Mucosa of descending colon (tissue), 3 donors: Measurements from ENCODE around the gene ADAM23. TPM values are rescaled to one million over a fixed set of nuclear protein-coding genes. Genes with fewer than 3 reads are reported as not detected.
"Not testable (repeated sequence)": the region's sequence is repeated elsewhere in the genome, so short reads cannot be mapped to it uniquely, and the experiment has no call there.

Source experiments
- ATAC-seq: fragments of 200-7000 bp; cut with Tn5 transposase; one replicate; pipeline ENCODE4 v1.9.1; 2020; ENCODE audit warnings: mild to moderate bottlenecking, moderate library complexity
- DNase-seq, 3 donors: peaks; one replicate each; pipeline ENCODE4 v3.0.0-alpha.2; 2020
- H3K36me3 ChIP-seq: fragments of 200-600 bp; one replicate; pipeline ENCODE4 v1.8.0; 2021; ENCODE audit warnings: low read depth, mild to moderate bottlenecking
- H3K4me1 ChIP-seq: fragments of 200-600 bp; one replicate; pipeline ENCODE4 v1.8.0; 2021; ENCODE audit warnings: low read depth, mild to moderate bottlenecking
- H3K4me3 ChIP-seq: fragments of 200-600 bp; one replicate; pipeline ENCODE4 v1.8.0; 2021; ENCODE audit warnings: mild to moderate bottlenecking
- H3K9me3 ChIP-seq: fragments of 200-600 bp; one replicate; pipeline ENCODE4 v1.8.0; 2021; ENCODE audit warnings: mild to moderate bottlenecking
- CTCF ChIP-seq: fragments of 200-600 bp; IDR thresholded peaks from one replicate; pipeline ENCODE4 v1.8.0; 2022; ENCODE audit warnings: antibody characterized with exemption, mild to moderate bottlenecking
- intact Hi-C, 2 donors: fragments of 100-400 bp; cut with DNase I in 1 of 2; cut with micrococcal nuclease in 1 of 2; formaldehyde crosslinking; loops; one replicate each; pipeline versions ENCODE4 v1.11.0 to v1.11.1; 2022; cut with DNase I, micrococcal nuclease
- long read RNA-seq, 2 donors: library from polyadenylated mRNA; unstranded; transcript quantifications; one replicate each; pipeline ENCODE4 v2.0.0, GENCODE V29; 2019 to 2021
- total RNA-seq, 3 donors: library from RNA; stranded (reverse); fragmentation: NEBNext Ultra II Directional in 2 of 3; extraction: Animal tissue kit (Norgen Biotek cat#: 25700) in 2 of 3; gene quantifications; one replicate each; pipeline versions ENCODE4 v1.2.1 to v1.2.4, GENCODE V29; 2021 to 2023
- donor health status: DM: no; HTN: no; CAD: no; lungs with moderate emphysema.
- donor health status: DM: no; HTN: no; CAD: no.
- donor health status: DM: no; HTN: yes; CAD: no.

ADAM23 gene
- total RNA-seq: 1 to 10 TPM; 1.2 to 2.7 (median 1.4) TPM
- long read RNA-seq, donor 1, partial matches to known transcripts: 1 of 4 reads
- long read RNA-seq, donor 1, other reads (novel, unspliced or antisense): 2 of 4 reads
- long read RNA-seq, donor 2, partial matches to known transcripts: 0 of 1 reads
- long read RNA-seq, donor 2, other reads (novel, unspliced or antisense): 1 of 1 reads

- DNase-seq: peak in 2 of 3 donors; percentile 39 to 56
- Histone ChIP-seq H3K4me1 (peaks cover 5% of the 10 kb centered on the region), H3K9me3 (no peaks in the 10 kb centered on the region), H3K4me3 (no peak within 1 kb of the TSS), H3K36me3 (no peaks in the 10 kb centered on the region)
- intact Hi-C loops: no loop called here
- no peak for TF ChIP-seq CTCF
- ATAC-seq: peak; percentile 72
These were observed at the start of gene ADAM23 for GRCh38 chr2:206442833-206443734. ADAM23 (plus strand) TSS chr2:206443532; CDS start chr2:206443867, 335 bp downstream.

DNA sequence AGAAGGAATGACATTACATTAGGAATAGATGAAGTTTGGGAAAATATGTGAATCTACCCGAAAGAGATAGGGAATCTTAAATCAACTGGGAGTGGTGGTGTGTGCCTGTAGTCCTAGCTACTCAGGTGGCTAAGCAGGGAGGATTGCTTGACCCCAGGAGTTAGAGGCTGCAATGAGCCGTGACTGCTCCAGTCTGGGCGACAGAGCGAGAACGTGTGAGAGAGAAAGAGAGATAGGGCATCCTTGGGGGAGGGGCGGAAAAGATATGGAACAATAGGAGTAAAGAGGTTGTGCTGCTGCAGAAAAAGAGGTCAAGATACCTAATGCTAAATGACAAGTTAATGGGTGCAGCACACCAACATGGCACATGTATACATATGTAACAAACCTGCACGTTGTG is 47.1 kb upstream of the ADAM23 start:
- no peak for TF ChIP-seq CTCF
- intact Hi-C loops: no loop called here
- no peak for DNase-seq
- Histone ChIP-seq H3K4me3 (no peak overlapping the region), H3K36me3 (no peaks in the 10 kb centered on the region), H3K4me1 (no peaks in the 10 kb centered on the region), H3K9me3 (peaks cover 2% of the 10 kb centered on the region)
- ATAC-seq: no peak

GRCh38 chr2:206402956-206403569 is 40.3 kb upstream of the ADAM23 start:
- H3K4me3 ChIP-seq, DNase-seq, intact Hi-C loops, H3K9me3 ChIP-seq, H3K4me1 ChIP-seq, H3K36me3 ChIP-seq, ATAC-seq: not testable (repeated sequence)

DNA sequence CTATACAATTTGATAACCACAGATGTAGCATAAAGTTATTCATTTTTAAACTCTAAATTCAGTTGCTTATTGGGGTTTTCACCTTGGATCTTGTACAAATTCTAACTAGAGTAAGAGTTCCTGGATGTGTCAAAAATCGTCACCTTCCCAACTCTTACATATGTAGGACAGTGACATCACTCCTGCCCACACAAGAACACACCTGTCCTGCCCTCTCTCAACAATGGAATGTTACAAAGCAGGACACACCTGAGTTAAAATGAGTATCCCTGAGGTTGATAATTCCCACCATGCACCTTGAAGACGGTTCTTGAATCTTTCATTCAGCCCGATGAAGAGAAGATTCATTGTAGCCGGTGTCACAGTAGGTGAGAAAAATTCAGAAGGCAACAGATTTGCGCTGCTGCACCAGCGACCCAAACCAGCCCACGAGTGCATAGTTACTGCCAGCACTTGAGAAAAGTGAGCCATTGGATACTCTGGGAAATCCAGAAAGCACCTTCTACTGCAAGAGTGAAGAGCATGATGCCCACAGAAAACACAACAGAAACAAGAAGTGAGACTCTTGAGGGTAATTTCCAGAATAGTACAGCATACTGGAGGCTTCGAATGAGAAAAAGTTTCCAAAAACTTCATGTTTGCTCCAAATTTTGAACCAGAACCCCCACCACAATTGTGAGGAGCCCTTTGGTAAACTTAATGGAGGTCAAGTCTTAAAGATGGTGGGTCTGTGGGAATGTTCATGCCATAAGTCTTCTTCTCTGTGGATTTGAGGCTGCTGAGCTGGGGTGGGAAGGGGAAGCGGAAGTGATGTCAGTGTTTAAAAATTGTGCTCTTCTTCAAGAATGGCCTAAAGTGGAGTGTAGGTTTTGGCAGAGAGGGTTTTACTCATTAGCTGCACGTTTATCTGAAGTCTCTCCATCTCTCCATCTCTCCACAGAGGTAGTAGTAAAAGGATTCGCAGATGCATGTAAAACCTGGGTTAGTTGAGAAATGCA is 34.7 kb upstream of the ADAM23 start:
- DNase-seq (no peak), ATAC-seq (no peak)
- H3K9me3 ChIP-seq: no peaks in the 10 kb centered on the region
- TF ChIP-seq CTCF: no peak
- no peaks in the 10 kb centered on the region for H3K4me1 ChIP-seq
- H3K36me3 ChIP-seq: no peaks in the 10 kb centered on the region
- intact Hi-C loops: no loop called here
- H3K4me3 ChIP-seq: no peak overlapping the region

DNA sequence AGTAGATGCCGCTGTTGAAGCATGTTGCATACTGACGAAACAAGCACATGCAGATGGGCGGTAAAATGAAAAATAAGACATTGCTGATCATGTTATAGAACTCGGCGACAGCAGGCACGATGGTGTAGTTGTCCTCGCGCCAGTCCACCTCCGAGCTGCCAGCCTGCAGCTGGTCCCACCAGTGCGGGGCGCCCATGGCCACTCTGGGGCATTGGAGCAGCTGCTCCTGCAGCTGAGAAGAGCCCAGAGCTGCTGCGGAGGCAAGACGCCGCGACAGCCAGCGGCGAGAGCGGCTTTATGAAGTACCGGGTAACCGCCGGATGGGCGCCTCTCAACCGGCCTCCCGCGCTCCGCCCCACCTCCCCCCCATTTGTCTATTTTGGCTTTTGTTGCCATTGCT is 32.6 kb upstream of the ADAM23 start:
- no peak for ATAC-seq
- no peaks in the 10 kb centered on the region for H3K9me3 ChIP-seq
- no peaks in the 10 kb centered on the region for H3K4me1 ChIP-seq
- no peak overlapping the region for H3K4me3 ChIP-seq
- H3K36me3 ChIP-seq: no peaks in the 10 kb centered on the region
- no peak for TF ChIP-seq CTCF
- DNase-seq: no peak
- intact Hi-C loops: no loop called here
